HL-60/S4 (cell line): Measurements from ENCODE around the gene NAPSA.
"Not testable (repeated sequence)": the region's sequence is repeated elsewhere in the genome, so short reads cannot be mapped to it uniquely, and the experiment has no call there.

Experiments used
- in situ Hi-C: fragments of 300-500 bp; cut with MboI; formaldehyde crosslinking; loops from 2 replicates; pipeline ENCODE4 v1.14.3; 2022; ENCODE audit warnings: low sequenced_read_pairs

NAPSA gene

GRCh38 chr19:50361290-50362029, 4.0 kb downstream of the NAPSA start:
- in situ Hi-C loops, result no loop called here

GRCh38 chr19:50359328-50359818, 6.1 kb downstream of the NAPSA start:
- in situ Hi-C loops, result loop anchor here (10.0 kb wide), 1 partner anchor 425 kb away; no protein-coding TSS in a partner anchor

GRCh38 chr19:50358483-50359327, 6.7 kb downstream of the NAPSA start:
- in situ Hi-C loops, result loop anchor here (10.0 kb wide), 1 partner anchor 426 kb away; no protein-coding TSS in a partner anchor

GRCh38 chr19:50357178-50358100, 8.0 kb downstream of the NAPSA start:
- in situ Hi-C loops, result loop anchor here (10.0 kb wide), 1 partner anchor 427 kb away; no protein-coding TSS in a partner anchor

GRCh38 chr19:50356691-50357177, 8.7 kb downstream of the NAPSA start:
- in situ Hi-C loops, result loop anchor here (10.0 kb wide), 1 partner anchor 428 kb away; no protein-coding TSS in a partner anchor

GRCh38 chr19:50353487-50353880, 12.0 kb downstream of the NAPSA start:
- in situ Hi-C loops, result loop anchor here (10.0 kb wide), 1 partner anchor 431 kb away; no protein-coding TSS in a partner anchor

GRCh38 chr19:50352242-50352641, 13.2 kb downstream of the NAPSA start:
- in situ Hi-C loops, result loop anchor here (10.0 kb wide), 1 partner anchor 433 kb away; no protein-coding TSS in a partner anchor

- in situ Hi-C loops, result loop anchor here (10.0 kb wide), 1 partner anchor 435 kb away; no protein-coding TSS in a partner anchor
These were observed 16.0 kb downstream of the NAPSA start for GRCh38 chr19:50349277-50350057.

GRCh38 chr19:50347089-50347581, 18.3 kb downstream of the NAPSA start:
- in situ Hi-C loops, result not testable (repeated sequence)

GRCh38 chr19:50344661-50345318, 20.6 kb downstream of the NAPSA start:
- in situ Hi-C loops, result no loop called here

GRCh38 chr19:50341091-50341564, 24.3 kb downstream of the NAPSA start:
- in situ Hi-C loops, result no loop called here

GRCh38 chr19:50340331-50340730, 25.1 kb downstream of the NAPSA start:
- in situ Hi-C loops, result no loop called here

- in situ Hi-C loops, result not testable (repeated sequence)
These were observed 28.4 kb downstream of the NAPSA start for GRCh38 chr19:50337031-50337430.

GRCh38 chr19:50334741-50335421, 30.6 kb downstream of the NAPSA start:
- in situ Hi-C loops, result no loop called here

- in situ Hi-C loops, result no loop called here
These were observed 31.5 kb downstream of the NAPSA start for GRCh38 chr19:50333737-50334617.

GRCh38 chr19:50333235-50333736, 32.2 kb downstream of the NAPSA start:
- in situ Hi-C loops, result no loop called here
